HepG2 (cell line): Measurements from ENCODE around the gene PRKAR1B. TPM values are rescaled to one million over a fixed set of nuclear protein-coding genes. Genes with fewer than 3 reads are reported as not detected.

ENCODE experiments used
- ATAC-seq: fragments of 200-7000 bp; cut with Tn5 transposase; 3 replicates; pipeline ENCODE4 v1.9.1; 2020; ENCODE audit warnings: mild to moderate bottlenecking, moderate library complexity
- BruUV-seq: library from RNA; stranded (reverse); fragments of 400-500 nt; replicated peaks from 2 replicates; lab custom pipeline; 2021; lab: Mats Ljungman, UMichigan
- CTCF ChIA-PET: fragments of 300-600 bp; formaldehyde crosslinking; extraction: SDS; loops from one replicate; lab custom pipeline; 2021; ENCODE audit warnings: low total read pairs, inconsistent platforms, low intra/inter-chr PET ratio; lab: Yijun Ruan, JAX
- POLR2A ChIA-PET: fragments of 350-600 bp; sonication (Branson Sonifier 250); formaldehyde crosslinking; loops from one replicate; lab custom pipeline; 2020; ENCODE audit warnings: antibody characterized with exemption, inconsistent platforms; lab: Yijun Ruan, JAX
- DNase-seq: peaks from one replicate; pipeline ENCODE4 v3.0.0-alpha.2; 2015; ENCODE audit warnings: low spot score
- FAIRE-seq: peaks from 3 replicates; lab custom pipeline; 2011; peaks lifted over from hg19 to GRCh38; lab: Jason Lieb, UNC
- H2AFZ ChIP-seq: one replicate; pipeline ENCODE4 v1.6.1; 2011; ENCODE audit warnings: low read length, inconsistent platforms
- H3K27ac ChIP-seq: fragments of 300-600 bp; 3 replicates; pipeline ENCODE4 v1.8.0; 2011; ENCODE audit warnings: mixed run types, mild to moderate bottlenecking, mixed read lengths, low read length, inconsistent platforms; ENCODE audit not compliant: insufficient read depth; ENCODE audit errors: extremely low read length
- H3K27me3 ChIP-seq, 2 experiments: fragments of 200-600 bp in 1 of 2; 2 replicates in 1 of 2; 3 replicates in 1 of 2; pipeline versions ENCODE4 v1.6.0 to v1.8.0; 2011; ENCODE audit warnings: low read length in 2 of 2, mild to moderate bottlenecking in 2 of 2, moderate library complexity in 2 of 2, inconsistent platforms in 1 of 2; ENCODE audit not compliant: insufficient read depth in 2 of 2, control insufficient read depth in 1 of 2
- H3K36me3 ChIP-seq, 2 experiments: fragments of 200-600 bp in 1 of 2; replicated peaks in 1 of 2; 2 replicates in 1 of 2; 3 replicates in 1 of 2; pipeline versions ENCODE4 v1.5.1 to v1.8.0; 2011; ENCODE audit warnings: low read length in 2 of 2, inconsistent platforms in 1 of 2; ENCODE audit not compliant: insufficient read depth in 2 of 2, control insufficient read depth in 1 of 2
- H3K4me1 ChIP-seq: 2 replicates; pipeline ENCODE4 v1.5.1; 2012; ENCODE audit warnings: low read length, inconsistent platforms; ENCODE audit not compliant: insufficient read depth
- H3K4me2 ChIP-seq: 2 replicates; pipeline ENCODE4 v1.6.0; 2011; ENCODE audit warnings: low read depth, low read length, inconsistent platforms
- H3K4me3 ChIP-seq, 3 experiments: fragments of 200-600 bp in 1 of 3; sonication (generic), shearing (Covaris generic) in 1 of 3; replicated peaks in 1 of 3; 2 replicates each; pipeline ENCODE4 v1.5.1; 2011 to 2016; ENCODE audit warnings: low read length in 3 of 3, inconsistent platforms in 2 of 3, low read depth in 2 of 3, mild to moderate bottlenecking in 2 of 3, control low read depth in 1 of 3, mixed read lengths in 1 of 3; ENCODE audit not compliant: insufficient read depth in 1 of 3
- H3K79me2 ChIP-seq: one replicate; pipeline ENCODE4 v1.6.1; 2011; ENCODE audit warnings: low read length, inconsistent platforms; ENCODE audit not compliant: insufficient read depth
- H3K9ac ChIP-seq: 2 replicates; pipeline ENCODE4 v1.6.0; 2011; ENCODE audit warnings: mild to moderate bottlenecking, low read depth, low read length, inconsistent platforms; ENCODE audit not compliant: insufficient read depth
- H3K9me3 ChIP-seq: 2 replicates; pipeline ENCODE4 v1.5.1; 2012; ENCODE audit warnings: mild to moderate bottlenecking, low read length
- H4K20me1 ChIP-seq: 2 replicates; pipeline ENCODE4 v1.6.0; 2011; ENCODE audit warnings: inconsistent platforms, mild to moderate bottlenecking, low read length, moderate library complexity; ENCODE audit not compliant: insufficient read depth
- AGO2 ChIP-seq: fragments of 200-400 bp; formaldehyde crosslinking; optimal IDR thresholded peaks from 2 replicates; pipeline ENCODE3; 2017; ENCODE audit warnings: mild to moderate bottlenecking, low read depth, low read length, moderate library complexity
- GPN1 ChIP-seq: sonication (generic); formaldehyde crosslinking; IDR thresholded peaks from 2 replicates; pipeline ENCODE4 v1.5.1; 2020; ENCODE audit warnings: missing genetic modification reagents, borderline replicate concordance
- KDM3A ChIP-seq: IDR thresholded peaks from 2 replicates; pipeline ENCODE4 v1.6.1; 2018; ENCODE audit warnings: low read depth, missing compliant biosample characterization
- MAF1 ChIP-seq: sonication (generic); formaldehyde crosslinking; IDR thresholded peaks from 2 replicates; pipeline ENCODE4 v1.5.0; 2020; ENCODE audit warnings: missing genetic modification reagents, borderline replicate concordance
- RARG ChIP-seq: sonication (generic); formaldehyde crosslinking; IDR thresholded peaks from 2 replicates; pipeline ENCODE4 v1.4.0; 2020; ENCODE audit warnings: low read depth, mild to moderate bottlenecking, missing genetic modification reagents
- TBP ChIP-seq: sonication (generic); formaldehyde crosslinking; IDR thresholded peaks from 2 replicates; pipeline ENCODE4 v1.5.0; 2020; ENCODE audit warnings: missing genetic modification reagents
- ZBTB42 ChIP-seq: sonication (generic); formaldehyde crosslinking; IDR thresholded peaks from 2 replicates; pipeline ENCODE4 v1.5.0; 2020; ENCODE audit warnings: mild to moderate bottlenecking, missing genetic modification reagents
- ZNF501 ChIP-seq: sonication (generic); formaldehyde crosslinking; IDR thresholded peaks from 2 replicates; pipeline ENCODE4 v1.5.1; 2020; ENCODE audit warnings: mild to moderate bottlenecking, moderate library complexity, missing genetic modification reagents
- ZNF772 ChIP-seq: sonication (generic); formaldehyde crosslinking; IDR thresholded peaks from 2 replicates; pipeline ENCODE4 v1.5.0; 2020; ENCODE audit warnings: mild to moderate bottlenecking, missing genetic modification reagents
- WGBS: methylation state at CpG from one replicate; pipeline ENCODE4 v1.1.6; 2017; ENCODE audit warnings: low lambda C conversion rate; 5-methylcytosine and 5-hydroxymethylcytosine counted together
- in situ Hi-C: cut with HindIII; loops from 2 replicates; pipeline ENCODE4 v1.10.0; 2017; ENCODE audit warnings: low pct_unique_long_range_greater_than_20kb; ENCODE audit not compliant: extremely low pct_ligation_motif_present
- intact Hi-C: fragments of 100-400 bp; cut with micrococcal nuclease; formaldehyde crosslinking; loops from one replicate; pipeline ENCODE4 v1.10.0; 2022; ENCODE audit not compliant: unreplicated experiment
- polyA plus RNA-seq, 8 experiments: library from polyadenylated mRNA; depleted of rRNA in 3 of 8; stranded (reverse) in 7 of 8; unstranded in 1 of 8; fragments of >200 nt; fragmentation: Illumina TruSeq in 4 of 8; extraction: Trizol in 4 of 8; gene quantifications; 2 replicates each; pipeline versions ENCODE4 v1.2.1 to v1.2.3, GENCODE V29; 2011 to 2016; ENCODE audit warnings: low read depth in 4 of 8, missing spikeins in 1 of 8, mixed read lengths in 1 of 8; ENCODE audit not compliant: insufficient read depth in 1 of 8
- total RNA-seq, 5 experiments: library from RNA; depleted of rRNA; stranded (reverse); fragments of >200 nt; fragmentation: Illumina TruSeq; extraction: Trizol; gene quantifications; 2 replicates each; pipeline ENCODE4 v1.2.3, GENCODE V29; 2016; ENCODE audit warnings: low read depth in 1 of 5
- TF ChIP-seq, protein P1 (sequence below): sonication (generic); formaldehyde crosslinking; IDR thresholded peaks from 2 replicates; pipeline ENCODE4 v1.5.1; 2020; ENCODE audit warnings: mild to moderate bottlenecking, missing genetic modification reagents, borderline replicate concordance
- TF ChIP-seq, protein P2 (sequence below): fragments of 450-650 bp; IDR thresholded peaks from 2 replicates; pipeline ENCODE4 v1.6.1; 2016
- TF ChIP-seq, protein P3 (sequence below): sonication (generic); formaldehyde crosslinking; IDR thresholded peaks from 2 replicates; pipeline ENCODE4 v1.5.1; 2020; ENCODE audit warnings: missing genetic modification reagents, mild to moderate bottlenecking, borderline replicate concordance

Gene PRKAR1B
- total and polyA plus RNA-seq, 2 of the 13 experiments (the other 11 are each of a cell fraction or from before 2014, with no cell fraction given), result 7.9 to 28.2 TPM

DNA sequence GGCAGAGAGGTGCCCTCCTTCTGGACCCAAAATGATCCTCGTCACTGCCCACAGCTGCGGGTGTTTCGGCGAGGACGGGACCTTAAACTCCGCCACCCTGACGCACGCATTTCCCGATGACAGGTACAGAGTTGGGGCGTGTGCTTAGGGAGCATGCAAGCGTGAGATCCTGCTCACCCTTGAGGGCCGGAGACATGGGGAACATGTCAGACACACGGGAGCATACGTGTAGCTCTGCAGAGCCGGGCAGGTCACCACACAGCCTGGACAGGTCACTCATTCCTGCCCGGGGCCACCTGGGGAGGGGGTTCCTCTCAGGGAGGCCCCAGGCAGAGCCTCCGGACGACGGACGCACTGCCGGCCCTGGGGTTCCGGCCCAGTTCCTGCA is 149.8 kb downstream of the PRKAR1B start:
- Histone ChIP-seq H3K4me2 (no peak overlapping the region), H3K9ac (no peak overlapping the region), H3K27me3 (no peaks in the 10 kb centered on the region), H3K79me2 (no peaks in the 10 kb centered on the region), H4K20me1 (no peaks in the 10 kb centered on the region), H2AFZ (no peak overlapping the region), H3K36me3 (peaks cover 1 to 24% of the 10 kb centered on the region in 2 experiments; a peak in 3 of 5 replicates), H3K4me3 (no peak overlapping the region), H3K9me3 (no peaks in the 10 kb centered on the region), H3K4me1 (no peaks in the 10 kb centered on the region), H3K27ac (no peak overlapping the region)
- in situ Hi-C loops (no loop called here), intact Hi-C loops (no loop called here)
- TF ChIP-seq MAF1 (no peak), AGO2 (peak; percentile 42)
- no TSS peak for BruUV-seq
- FAIRE-seq (no peak), DNase-seq (no peak), ATAC-seq (no peak)
- CTCF ChIA-PET, result no interaction called here
- POLR2A ChIA-PET, result no interaction called here
- WGBS, result 98% methylated on average over 11 of the region's 22 CpGs

DNA sequence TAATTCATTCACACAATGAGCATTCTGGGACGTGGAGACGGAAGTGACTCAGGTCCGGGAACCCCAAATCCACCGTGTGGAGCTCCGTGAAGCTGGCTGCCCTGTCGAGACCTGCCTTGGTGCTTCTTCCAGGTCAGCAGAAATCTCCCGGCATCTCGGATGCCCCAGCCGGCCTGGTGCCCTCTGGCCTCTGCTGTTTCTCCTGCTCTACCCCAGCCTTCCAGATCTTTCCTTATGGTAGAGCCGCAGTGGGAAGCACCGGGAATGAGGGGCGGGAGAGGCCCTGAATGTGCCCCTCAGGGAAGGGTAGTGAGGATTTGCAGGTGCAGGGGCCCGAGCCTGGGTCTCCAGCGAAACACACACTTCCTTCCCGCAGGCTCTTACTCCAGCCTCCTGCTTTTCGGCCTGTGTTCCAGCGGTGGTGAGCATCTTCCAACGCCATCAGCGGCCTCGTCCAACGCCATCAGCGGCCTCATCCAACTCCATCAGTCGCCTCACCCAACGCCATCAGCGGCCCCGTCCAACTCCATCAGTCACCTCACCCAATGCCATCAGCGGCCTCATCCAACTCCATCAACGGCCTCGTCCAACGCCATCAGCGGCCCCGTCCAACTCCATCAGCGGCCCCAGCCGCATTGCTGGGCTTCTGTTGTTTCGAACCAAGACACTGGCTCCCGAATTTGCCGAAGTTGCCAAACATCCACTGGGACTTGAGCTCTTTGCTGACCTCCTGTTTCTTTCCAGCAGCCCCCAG is 150.4 kb downstream of the PRKAR1B start:
- Histone ChIP-seq H3K27me3 (no peaks in the 10 kb centered on the region), H3K27ac (no peak overlapping the region), H3K36me3 (peaks cover 1 to 18% of the 10 kb centered on the region in 2 experiments; a peak in 3 of 5 replicates), H2AFZ (no peak overlapping the region), H3K4me1 (no peaks in the 10 kb centered on the region), H3K4me3 (no peak overlapping the region), H3K79me2 (no peaks in the 10 kb centered on the region), H4K20me1 (no peaks in the 10 kb centered on the region), H3K9ac (no peak overlapping the region), H3K4me2 (no peak overlapping the region), H3K9me3 (no peaks in the 10 kb centered on the region)
- ATAC-seq, result no peak
- in situ Hi-C loops (no loop called here), intact Hi-C loops (no loop called here)
- DNase-seq, result no peak
- WGBS, result 94% methylated on average over 31 of the region's 37 CpGs
- ChIA-PET CTCF (no interaction called here), POLR2A (no interaction called here)
- no peak for FAIRE-seq
- no TSS peak for BruUV-seq
- TF ChIP-seq, protein P1, sequence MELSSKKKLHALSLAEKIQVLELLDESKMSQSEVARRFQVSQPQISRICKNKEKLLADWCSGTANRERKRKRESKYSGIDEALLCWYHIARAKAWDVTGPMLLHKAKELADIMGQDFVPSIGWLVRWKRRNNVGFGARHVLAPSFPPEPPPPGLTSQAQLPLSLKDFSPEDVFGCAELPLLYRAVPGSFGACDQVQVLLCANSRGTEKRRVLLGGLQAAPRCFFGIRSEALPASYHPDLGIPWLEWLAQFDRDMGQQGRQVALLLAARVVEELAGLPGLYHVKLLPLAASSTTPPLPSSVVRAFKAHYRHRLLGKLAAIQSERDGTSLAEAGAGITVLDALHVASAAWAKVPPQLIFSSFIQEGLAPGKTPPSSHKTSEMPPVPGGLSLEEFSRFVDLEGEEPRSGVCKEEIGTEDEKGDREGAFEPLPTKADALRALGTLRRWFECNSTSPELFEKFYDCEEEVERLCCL (CRISPR knock-in tag), result no peak
- no peak for TF ChIP-seq TBP (CRISPR knock-in tag)
- TF ChIP-seq, protein P2, sequence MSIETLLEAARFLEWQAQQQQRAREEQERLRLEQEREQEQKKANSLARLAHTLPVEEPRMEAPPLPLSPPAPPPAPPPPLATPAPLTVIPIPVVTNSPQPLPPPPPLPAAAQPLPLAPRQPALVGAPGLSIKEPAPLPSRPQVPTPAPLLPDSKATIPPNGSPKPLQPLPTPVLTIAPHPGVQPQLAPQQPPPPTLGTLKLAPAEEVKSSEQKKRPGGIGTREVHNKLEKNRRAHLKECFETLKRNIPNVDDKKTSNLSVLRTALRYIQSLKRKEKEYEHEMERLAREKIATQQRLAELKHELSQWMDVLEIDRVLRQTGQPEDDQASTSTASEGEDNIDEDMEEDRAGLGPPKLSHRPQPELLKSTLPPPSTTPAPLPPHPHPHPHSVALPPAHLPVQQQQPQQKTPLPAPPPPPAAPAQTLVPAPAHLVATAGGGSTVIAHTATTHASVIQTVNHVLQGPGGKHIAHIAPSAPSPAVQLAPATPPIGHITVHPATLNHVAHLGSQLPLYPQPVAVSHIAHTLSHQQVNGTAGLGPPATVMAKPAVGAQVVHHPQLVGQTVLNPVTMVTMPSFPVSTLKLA, result no peak
- no peak for TF ChIP-seq GPN1 (CRISPR knock-in tag)
- TF ChIP-seq ZNF772 (CRISPR knock-in tag), result no peak
- TF ChIP-seq RARG (CRISPR knock-in tag), result no peak
- no peak for TF ChIP-seq ZNF501 (CRISPR knock-in tag)
- TF ChIP-seq, protein P3, sequence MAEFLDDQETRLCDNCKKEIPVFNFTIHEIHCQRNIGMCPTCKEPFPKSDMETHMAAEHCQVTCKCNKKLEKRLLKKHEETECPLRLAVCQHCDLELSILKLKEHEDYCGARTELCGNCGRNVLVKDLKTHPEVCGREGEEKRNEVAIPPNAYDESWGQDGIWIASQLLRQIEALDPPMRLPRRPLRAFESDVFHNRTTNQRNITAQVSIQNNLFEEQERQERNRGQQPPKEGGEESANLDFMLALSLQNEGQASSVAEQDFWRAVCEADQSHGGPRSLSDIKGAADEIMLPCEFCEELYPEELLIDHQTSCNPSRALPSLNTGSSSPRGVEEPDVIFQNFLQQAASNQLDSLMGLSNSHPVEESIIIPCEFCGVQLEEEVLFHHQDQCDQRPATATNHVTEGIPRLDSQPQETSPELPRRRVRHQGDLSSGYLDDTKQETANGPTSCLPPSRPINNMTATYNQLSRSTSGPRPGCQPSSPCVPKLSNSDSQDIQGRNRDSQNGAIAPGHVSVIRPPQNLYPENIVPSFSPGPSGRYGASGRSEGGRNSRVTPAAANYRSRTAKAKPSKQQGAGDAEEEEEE (CRISPR knock-in tag), result no peak
- TF ChIP-seq ZBTB42, result no peak
- TF ChIP-seq KDM3A, result no peak
